Stimulated activated CD8-positive, alpha-beta memory T cell treated with anti-CD3 and anti-CD28 coated beads, Interleukin-4, amount 100 ng/mL, for 48 hours (primary cell): ENCODE measurements around the gene GPC3.
"Not testable (repeated sequence)": the region's sequence is repeated elsewhere in the genome, so short reads cannot be mapped to it uniquely, and the experiment has no call there.

Source experiments
- DNase-seq: peaks from one replicate; pipeline ENCODE4 v3.0.0-alpha.2; 2020

GPC3 gene

DNA sequence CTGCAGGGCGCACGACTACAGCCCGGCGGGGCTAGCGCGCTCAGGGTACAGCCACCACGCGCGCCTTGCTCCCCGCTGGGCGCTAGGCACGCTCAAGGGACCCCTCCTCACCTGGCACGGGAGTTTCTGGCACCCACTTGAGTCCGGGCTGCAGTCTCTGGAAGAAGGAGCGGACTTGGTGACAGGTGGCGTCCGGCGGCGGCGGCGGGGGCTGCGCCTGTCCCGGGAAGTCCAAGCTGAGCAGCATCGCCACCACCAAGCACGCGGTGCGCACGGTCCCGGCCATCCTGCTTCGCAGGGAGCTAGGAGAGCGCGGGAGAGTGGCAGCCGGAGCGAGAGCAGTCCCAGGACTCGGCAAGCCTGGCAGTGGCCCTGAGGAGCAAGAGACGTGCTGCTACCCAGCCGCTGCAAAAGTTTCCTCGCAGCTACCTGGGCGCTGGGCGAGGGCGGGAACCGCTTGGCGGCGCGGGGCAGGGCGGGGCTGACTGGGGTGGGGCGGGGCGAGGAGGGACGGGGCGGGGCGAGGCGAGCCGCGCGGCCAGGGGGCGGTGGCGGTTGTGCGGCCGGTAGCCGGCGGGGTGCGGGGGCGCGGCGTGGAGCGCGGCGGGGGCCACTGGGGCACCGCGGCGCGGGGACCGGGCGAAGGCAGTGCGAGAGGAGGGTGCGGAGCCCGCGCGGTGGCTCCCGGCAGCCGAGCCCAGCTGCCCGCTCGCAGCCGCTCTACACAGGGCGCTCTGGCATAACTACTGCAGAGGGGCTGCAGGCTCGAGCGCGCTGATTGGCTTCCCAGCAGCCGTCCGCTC, at the start of gene GPC3:
Gene GPC3, minus strand, starts transcription at position 431 of the 803 bp plus-strand sequence.
- DNase-seq, result peak; percentile 46

DNA sequence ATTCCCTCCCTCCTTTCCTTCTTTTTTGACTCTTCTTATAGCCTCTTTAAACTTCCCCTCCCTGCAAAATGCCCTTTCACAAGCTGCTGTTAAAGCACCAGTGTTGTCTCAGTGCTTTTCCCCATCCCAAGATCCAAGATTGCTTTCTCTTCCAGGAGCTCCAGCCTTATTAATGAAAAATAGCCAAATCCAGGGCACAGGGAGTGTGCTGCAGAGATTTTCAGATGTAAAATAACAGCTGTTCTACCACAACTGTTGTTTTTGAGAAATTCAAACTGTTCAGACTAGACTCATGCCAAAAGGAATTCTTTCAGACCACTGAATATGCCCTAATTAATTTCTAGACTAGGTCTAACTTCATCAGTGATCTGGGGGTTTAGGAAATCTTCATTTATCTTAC, 47.0 kb upstream of the GPC3 start:
- DNase-seq, result no peak

DNA sequence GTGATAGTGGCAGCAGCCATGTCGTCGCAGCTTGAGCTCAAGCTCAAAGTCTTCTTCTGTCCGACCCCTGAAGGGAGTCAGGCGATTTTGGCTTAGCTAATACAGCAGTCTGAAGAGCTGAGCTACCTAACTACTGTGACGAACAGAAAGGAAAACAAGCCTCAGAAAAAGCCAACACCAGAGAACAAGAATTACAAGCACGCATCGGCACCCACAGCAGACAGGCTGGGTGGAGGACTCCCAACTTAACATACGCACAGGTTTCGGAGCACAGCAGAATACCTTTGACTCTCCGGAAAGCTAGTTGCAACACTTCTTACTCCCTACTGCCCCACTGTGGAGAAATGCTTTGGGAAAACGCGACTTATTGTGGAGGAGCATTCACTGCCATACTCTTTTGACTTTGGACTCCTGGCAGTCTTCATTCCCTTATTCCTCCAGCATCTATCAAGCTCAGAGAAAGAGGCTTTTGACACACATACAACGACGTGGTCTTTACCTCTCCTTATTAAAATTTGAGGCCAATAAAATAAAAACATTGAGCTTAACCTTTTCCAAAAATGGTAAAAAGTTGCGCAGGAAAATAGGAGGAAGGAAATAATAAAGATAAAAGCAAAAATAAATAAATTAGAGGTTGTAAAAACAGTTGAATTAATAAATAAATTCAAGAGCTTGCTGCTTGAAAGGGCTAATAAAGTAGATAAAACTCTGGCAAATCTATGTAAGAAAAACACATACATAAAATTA, 41.3 kb upstream of the GPC3 start:
- DNase-seq, result peak; percentile 28

DNA sequence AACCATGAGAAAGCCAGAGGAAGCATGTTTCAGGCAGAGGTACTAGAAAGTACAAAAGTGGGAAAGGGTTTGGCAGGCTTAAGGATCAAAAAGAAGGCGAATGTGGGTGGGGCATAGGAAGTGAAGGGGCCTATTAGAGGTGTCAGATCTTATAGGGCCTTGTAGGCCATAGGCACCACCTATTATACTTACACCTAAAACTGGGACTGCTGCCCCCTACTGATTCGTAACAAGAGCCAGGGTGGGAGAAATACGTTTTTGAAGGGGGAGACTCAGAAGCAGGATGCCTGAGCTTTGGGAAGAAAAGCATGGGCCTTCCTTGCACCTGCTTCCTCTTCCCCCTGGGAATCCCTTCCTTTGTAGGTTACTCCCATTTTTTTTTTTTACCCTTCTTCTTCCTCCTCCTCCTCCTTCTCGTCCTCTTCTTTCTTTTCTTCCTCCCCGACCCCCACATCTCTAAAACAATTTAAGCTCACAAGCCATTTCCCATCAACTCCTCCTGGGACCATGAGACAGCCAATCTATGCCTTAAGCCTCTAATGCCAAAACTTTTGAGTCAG, 40.7 kb upstream of the GPC3 start:
- DNase-seq, result no peak

DNA sequence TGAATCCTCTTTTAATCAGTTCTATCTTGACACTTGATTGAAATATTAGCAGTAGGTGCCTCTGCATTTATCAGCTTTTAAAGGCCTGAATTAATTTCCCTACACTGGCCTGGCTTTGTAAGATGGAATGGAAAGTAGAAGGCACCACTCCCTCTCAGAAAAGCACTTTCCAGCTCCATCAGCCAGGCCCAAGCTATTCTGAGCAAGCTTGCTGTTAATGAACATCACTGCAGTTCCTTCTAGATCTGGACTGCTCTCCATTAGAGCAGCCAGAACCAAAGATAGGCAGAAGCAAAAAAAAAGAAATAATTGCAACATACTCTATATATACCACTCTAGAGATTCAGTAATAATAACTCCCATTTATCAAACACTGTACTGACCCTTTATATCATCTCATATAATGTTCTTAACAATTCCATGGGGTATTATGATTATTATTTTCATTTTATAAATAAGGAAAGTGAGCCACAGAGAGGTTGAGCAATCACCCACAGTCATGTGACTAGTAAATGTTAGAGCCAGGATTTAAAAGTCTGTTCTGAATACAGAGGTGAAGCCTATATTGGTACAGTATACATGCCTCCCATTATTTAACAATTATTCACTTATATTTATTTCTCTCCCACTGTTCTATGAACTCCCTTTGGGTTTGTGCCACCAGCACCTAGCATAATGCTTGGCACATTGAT, 39.4 kb upstream of the GPC3 start:
- DNase-seq, result no peak

DNA sequence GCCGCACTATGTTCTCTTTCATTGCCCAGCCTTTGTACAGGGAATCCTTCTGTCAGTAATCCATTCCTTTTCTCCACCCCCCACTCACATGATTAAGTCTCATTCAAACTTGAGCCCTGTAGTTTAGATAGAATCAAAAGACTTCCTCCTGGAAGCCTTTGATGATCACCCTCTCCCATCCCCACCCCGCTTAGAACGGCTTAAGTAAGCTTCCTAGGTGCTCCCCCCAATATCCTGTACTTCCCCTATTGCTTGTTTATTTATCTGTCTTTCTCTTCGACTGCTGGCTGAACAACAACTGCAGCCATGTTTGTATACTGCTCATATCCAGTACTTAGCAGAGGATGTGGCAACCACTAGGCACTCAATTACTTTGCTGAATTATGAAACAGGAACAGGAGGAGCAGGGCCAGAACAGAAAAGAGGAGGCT, 38.5 kb upstream of the GPC3 start:
- DNase-seq, result no peak

DNA sequence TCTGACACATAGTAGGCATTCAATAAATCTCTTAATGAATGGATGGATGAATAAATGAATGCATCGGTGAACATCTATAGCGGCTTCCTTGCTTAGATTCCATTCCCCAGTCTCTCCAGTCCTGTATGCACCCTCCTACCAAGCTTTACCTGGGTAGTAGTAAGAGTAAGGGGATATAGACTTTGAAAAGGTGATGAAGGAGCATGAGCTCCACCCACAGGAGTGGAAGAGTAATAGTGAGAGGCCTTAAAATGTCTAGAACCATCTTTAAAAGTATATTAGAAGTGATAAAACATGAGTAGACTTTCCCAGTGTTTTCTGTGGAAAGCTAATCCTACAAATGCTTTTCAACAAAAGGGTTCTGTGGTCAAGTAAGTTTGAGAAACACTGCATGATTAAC, 35.5 kb upstream of the GPC3 start:
- no peak for DNase-seq

DNA sequence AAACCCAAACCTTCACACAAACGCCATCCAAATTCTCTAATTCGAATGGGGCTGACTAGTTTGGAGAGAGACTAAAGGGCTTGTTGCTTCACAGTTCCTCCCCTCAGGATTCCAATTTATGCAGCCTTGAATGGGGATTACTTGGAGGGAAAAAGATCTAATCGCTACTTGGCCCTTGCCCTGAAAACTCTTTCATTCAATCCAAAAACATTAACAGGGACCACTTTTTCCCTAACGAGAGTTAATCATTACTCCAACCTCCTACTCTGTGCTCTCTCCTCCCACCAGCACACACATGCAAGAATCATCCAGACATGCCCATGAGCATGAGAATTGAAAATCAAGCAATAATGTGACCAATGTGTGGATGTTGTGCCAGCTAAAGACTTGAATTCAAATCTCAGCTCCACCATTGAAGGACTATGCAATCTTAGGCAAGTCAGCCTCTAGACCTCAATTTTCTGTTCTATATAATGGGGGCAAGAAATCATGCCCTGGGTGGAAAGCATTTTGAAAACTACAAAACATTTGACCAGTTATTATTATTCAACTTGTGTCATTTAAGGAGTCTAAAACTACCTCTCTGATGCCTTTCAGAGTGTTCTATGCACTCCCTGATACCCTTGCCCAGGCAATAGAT, 34.3 kb upstream of the GPC3 start:
- no peak for DNase-seq

DNA sequence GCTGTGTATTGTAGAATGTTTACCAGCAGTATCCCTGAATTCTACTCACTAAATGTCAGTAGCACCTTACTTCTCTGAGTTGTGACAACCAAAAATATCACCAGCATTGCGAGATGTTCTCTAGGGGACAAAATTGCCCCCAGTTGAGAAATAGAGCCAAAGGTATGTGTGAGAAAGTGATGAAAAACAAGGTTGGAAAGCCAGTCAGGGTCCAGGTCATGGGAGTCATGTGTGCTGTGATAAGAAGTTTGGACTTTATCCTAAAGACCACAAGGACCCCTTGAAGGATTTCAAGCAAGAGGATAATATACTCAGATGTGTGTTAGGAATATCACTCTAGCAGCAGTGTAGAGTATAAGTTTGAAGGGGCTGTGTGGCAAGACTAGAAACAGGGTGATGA, 30.9 kb upstream of the GPC3 start:
- DNase-seq, result not testable (repeated sequence)

DNA sequence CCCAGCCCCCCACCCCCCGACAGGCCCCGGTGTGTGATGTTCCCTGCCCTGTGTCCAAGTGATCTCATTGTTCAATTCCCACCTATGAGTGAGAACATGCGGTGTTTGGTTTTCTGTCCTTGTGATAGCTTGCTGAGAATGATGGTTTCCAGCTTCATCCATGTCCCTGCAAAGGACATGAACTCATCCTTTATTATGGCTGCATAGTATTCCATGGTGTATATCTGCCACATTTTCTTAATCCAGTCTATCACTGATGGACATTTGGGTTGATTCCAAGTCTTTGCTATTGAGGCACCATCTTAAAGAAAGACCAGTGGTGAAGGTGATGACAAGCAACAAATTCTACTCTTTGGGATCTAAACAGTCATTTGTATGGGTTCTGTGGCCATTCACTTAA, 30.1 kb upstream of the GPC3 start:
- not testable (repeated sequence) for DNase-seq

DNA sequence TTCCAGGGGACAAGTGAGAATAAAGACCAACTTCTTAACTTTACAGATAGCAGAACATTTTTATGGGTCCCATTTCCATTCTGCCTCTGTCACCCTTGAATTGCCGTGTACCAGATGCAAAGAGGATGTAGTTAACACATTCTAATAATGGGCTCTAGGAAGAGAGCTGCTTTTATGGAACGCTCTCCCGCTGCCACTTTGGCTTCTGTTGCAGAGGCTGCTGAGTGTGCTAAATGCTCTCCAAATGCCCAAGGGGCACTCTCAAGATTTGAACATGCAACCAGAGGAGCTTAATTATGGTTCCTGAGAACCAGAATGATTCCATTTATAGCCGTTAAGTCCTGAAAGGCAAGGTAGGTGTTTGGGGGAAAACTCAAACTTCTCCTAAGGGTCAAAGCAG, 28.1 kb upstream of the GPC3 start:
- DNase-seq, result no peak

DNA sequence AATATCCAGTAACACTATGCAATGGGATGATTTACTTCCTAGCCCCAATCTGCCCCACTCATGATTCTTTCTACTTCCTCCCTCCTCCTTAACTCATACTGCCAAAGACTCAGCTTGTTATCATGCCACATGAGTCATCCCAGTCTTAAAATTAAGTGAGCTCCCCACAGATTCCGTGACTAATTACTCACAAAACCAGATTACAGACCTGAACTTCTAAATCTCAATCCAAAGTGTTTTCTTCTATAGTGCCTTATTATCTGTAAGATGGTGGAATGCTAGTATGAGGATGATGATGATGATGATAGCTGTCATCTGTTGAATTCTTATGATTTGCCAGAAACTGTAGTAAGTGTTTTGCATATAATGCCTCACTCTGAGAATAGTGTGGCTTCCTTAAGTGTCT, 27.7 kb upstream of the GPC3 start:
- DNase-seq, result no peak

DNA sequence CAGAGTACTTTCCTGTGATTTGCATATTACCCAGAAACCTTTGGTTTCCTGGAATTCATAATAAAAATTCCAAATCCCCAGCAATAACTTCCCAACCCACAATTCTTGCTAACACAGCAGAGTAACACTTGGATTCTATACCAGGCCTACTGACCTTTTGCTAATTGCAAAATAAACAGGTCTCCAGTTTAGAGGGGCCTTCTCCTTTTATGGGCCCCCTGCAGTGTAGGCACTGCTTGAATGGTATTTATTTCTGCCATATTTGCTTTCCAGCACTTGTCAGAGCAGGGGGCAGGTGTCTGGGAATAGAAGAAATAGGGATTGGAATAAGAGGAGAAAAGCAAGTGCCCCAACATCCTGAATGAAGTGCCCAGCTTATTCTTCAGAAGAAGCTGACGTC, 25.3 kb upstream of the GPC3 start:
- no peak for DNase-seq

DNA sequence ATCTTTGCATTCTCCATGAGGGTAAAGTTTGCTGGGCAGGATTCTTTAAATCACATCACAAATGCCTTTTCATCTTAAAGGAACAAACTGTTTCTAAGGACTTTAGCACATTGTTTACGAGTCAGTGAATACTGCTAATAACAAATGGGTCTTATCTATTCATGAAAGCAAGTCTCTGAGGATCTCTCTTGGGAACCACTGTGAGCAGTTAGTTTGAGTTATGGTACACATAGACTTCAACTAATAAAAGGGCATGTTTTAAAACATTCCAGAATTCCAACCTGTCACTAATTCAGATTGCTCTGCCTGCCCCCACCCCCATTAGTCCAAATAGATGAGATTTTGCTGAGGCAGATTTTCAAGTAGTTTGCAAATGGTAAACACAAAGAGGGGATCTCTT, 22.3 kb upstream of the GPC3 start:
- no peak for DNase-seq

DNA sequence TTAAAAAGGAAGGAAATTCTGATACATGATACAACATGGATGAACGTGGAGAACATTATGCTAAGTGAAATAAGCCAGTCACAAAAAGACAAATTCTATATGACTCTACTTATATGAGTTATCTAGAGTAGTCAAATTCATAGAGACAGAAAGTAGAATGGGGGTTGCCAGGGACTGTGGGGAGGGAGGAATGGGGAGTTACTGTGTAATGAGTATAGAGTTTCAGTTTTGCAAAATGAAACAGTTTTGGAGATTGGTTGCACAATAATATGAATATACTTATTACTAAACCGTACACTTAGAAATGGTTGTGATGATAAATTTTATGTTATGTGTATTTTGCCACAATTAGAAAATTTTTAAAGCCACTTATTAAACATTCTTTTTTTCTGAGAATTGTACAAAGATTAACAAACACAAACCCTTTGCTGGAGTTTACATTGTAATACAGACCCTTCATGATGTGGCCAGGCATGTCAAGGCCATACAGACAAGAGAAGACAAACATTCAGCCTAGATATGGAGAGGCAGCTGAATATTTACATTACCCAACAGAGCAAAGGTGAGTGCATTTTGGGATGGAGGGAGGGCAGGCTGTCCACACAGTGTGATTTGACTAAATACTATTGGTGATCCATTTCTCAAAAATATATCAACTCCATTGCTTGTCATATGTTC, 21.2 kb upstream of the GPC3 start:
- DNase-seq, result no peak

DNA sequence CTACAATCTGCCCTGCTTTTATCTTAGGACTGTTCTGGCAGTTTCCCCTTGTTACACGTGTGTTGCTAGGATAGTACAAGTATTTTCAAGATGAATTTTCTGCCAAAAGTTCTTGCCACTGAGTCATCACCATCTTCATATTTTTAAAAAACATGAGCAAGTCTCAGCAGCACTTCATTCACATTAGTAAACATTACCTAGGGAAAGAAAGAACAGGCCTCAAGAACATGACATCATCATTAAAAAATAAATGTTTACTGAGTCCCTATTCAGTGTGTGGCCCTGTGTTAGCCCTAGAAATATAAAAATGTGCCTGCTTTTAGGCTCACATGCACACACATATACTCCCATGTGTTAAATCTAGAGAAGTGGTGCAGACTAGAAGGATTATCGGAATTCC, 18.7 kb upstream of the GPC3 start:
- DNase-seq, result no peak

DNA sequence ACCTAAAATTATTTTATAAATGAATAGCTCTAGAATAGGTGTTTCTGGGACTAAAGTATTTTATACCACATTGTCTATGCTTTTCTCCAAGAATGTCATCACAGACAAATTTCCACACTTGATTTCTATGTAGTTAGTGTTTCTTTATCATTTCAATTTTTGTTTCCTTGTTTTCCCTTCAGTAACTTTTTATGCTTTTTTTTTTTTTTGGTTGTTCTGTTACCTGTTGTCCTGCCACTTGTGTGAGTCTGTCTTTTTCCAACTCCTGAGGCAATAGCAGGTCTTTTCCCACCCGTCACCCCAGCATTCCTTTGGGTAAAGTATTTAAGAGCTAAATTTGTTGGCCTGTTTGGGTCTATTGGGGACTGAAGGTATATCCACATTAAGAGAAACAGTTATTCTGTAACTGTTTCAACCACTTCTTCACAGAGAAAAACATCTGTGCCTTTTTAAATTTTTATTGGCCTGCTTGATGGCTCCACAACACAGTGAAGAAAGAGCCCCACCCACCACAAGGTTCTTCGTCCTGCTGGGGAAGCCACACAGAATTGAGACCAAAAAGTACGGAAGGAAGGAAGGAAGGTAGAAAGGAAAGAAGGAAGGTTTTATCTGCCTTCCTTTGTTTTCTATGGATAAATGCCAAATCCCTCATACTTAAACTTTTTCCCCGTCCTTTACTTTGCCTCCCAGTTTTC, 17.7 kb upstream of the GPC3 start:
- no peak for DNase-seq

DNA sequence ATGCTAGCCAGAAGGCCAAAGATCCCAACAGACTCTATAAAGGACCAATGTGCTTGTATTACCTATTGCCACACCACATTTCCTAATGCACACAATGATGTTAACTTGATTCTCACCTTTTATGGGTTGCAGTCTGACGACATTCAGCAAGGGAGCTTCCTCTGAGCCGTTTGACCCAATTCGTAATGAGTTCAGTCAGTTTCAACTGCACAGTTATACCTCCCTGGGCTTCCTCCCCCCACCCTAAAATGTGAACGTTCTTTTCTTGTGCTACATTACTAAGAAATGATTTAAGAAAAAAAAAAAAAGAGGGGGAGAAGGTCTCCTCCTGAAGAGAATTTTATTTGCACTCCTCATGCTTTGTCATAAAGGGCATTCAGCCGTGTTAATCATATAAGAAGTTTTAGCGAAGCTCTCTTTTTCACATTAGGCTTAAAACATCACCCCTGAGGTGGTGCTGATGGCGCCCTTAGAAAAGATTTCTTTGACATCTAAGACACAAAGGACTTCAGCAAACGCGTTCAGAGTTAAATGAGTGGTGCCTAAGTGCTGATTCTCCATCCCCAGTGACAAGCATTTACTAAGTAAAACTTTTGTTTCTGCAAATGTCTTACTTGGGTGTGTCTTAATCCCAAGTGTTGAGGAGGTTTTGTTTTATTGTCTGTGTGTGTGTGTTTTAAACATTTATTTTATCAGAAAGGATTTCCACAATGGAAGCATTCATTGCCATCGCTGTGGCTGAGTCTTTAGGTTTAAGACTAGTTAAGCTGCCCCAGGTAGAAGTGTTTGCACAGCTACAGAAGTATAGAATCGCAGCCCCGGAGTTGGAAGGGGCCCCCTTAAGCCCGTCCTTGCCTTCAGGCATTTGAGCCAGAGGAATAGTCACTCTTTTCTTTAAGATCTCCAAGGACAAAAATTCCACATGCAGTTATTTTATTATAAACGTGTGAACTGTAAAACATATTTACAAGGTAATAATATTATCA, 15.2 kb upstream of the GPC3 start:
- no peak for DNase-seq

DNA sequence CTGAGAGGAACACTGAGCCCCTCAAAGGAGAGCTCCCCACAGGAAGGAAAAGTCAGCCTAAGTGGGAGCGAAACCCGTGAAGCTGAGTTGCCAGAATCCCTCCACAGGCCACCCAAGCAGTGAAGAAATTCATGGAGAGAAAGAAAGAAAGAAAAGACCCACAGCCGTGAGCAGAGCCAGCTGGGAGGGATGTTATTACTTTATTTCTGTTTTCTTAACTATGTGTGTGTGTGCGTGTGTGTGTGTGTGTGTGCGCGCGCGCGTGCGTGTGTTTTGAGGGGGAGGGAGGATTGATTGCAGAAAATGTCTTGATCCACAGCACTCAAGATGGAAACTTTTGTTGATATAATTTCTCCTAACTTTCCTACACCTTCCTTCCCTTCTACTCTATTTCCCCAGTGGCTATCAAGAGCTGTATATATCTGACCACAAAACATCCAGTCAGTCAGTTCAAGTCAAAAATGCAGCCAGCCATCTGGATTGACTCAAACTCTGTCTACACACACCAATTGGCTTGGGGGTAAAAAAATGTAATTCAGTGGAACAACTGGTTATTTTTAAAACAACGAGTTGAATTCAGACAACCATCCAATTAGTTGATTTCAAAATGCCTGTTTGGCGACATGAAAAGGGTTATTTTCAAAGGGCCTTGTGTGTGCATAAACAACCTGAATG, 13.8 kb upstream of the GPC3 start:
- no peak for DNase-seq

DNA sequence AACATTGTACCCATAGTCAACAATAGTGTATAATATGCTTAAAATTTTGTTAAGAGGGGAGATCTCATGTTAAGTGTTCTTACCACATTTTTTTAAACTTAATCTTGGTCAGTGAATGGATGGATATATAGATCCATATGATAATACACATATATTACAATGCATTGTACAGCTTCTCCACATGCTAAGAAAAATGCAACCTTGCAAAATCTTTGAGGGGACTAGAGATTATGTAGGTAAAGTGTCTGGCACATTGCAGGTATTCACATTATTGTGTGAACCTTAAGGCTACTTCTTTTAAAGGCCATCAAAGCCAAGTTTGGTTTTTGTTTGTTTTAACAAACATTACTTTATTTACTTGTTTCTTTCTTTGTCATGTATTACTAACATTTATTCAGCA, 10.4 kb upstream of the GPC3 start:
- no peak for DNase-seq
